Gastroesophageal sphincter (tissue), 3 donors: ENCODE results near the gene MEX3A.
A peak's percentile ranks its signal among the peaks of the same experiment; 100 is the strongest.

Experiments used
- POLR2A ChIP-seq, 2 donors: fragments of 450-650 bp; IDR thresholded peaks; one replicate each; pipeline ENCODE4 v1.6.1; 2017; ENCODE audit warnings: antibody characterized with exemption in 2 of 2, mild to moderate bottlenecking in 2 of 2, moderate library complexity in 1 of 2
- TF ChIP-seq, protein P1 (sequence below), 4 experiments: fragments of 200-600 bp in 2 of 4; fragments of 450-650 bp in 2 of 4; sonication (generic) in 1 of 4; IDR thresholded peaks; one replicate each; pipeline ENCODE4 v1.5.1; 2017 to 2019; ENCODE audit warnings: antibody characterized with exemption in 4 of 4, mild to moderate bottlenecking in 2 of 4, moderate library complexity in 2 of 4

DNA sequence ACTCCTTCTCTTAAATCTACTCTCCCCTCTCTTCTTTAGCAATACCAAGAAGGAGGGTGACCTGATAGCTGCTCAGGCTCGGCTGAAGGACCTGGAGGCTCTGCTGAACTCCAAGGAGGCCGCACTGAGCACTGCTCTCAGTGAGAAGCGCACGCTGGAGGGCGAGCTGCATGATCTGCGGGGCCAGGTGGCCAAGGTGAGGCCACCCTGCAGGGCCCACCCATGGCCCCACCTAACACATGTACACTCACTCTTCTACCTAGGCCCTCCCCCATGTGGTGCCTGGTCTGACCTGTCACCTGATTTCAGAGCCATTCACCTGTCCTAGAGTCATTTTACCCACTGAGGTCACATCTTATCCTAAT, 48.3 kb upstream of the MEX3A start:
- TF ChIP-seq, protein P1, sequence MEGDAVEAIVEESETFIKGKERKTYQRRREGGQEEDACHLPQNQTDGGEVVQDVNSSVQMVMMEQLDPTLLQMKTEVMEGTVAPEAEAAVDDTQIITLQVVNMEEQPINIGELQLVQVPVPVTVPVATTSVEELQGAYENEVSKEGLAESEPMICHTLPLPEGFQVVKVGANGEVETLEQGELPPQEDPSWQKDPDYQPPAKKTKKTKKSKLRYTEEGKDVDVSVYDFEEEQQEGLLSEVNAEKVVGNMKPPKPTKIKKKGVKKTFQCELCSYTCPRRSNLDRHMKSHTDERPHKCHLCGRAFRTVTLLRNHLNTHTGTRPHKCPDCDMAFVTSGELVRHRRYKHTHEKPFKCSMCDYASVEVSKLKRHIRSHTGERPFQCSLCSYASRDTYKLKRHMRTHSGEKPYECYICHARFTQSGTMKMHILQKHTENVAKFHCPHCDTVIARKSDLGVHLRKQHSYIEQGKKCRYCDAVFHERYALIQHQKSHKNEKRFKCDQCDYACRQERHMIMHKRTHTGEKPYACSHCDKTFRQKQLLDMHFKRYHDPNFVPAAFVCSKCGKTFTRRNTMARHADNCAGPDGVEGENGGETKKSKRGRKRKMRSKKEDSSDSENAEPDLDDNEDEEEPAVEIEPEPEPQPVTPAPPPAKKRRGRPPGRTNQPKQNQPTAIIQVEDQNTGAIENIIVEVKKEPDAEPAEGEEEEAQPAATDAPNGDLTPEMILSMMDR (IDR thresholded peaks at IDR 0.05) = peak in 1 of 4 experiments; percentile 18
- no peak for TF ChIP-seq POLR2A (IDR thresholded peaks at IDR 0.05)
